Astrocyte (in vitro differentiated cells and primary cell): ENCODE results near the gene TIPIN. TPM values are rescaled to one million over a fixed set of nuclear protein-coding genes. Genes with fewer than 3 reads are reported as not detected.
A peak's percentile ranks its signal among the peaks of the same experiment; 100 is the strongest.

ENCODE experiments used
- DNase-seq: peaks from one replicate; pipeline ENCODE4 v3.0.0-alpha.2; 2010; ENCODE audit warnings: low read depth
- FAIRE-seq: peaks from 2 replicates; lab custom pipeline; 2011; peaks lifted over from hg19 to GRCh38; lab: Jason Lieb, UNC
- H2AFZ ChIP-seq: 2 replicates; pipeline ENCODE4 v1.6.0; 2012; ENCODE audit warnings: low read depth, low read length, inconsistent platforms
- H3K27ac ChIP-seq: 2 replicates; pipeline ENCODE4 v1.5.1; 2011; ENCODE audit warnings: low read depth, low read length, inconsistent platforms
- H3K27me3 ChIP-seq: 2 replicates; pipeline ENCODE4 v1.6.0; 2011; ENCODE audit warnings: low read length, inconsistent platforms; ENCODE audit not compliant: insufficient read depth
- H3K36me3 ChIP-seq: 2 replicates; pipeline ENCODE4 v1.5.1; 2011; ENCODE audit warnings: low read length, inconsistent platforms; ENCODE audit not compliant: insufficient read depth
- H3K4me1 ChIP-seq: 2 replicates; pipeline ENCODE4 v1.5.1; 2011; ENCODE audit warnings: low read length, inconsistent platforms; ENCODE audit not compliant: insufficient read depth
- H3K4me2 ChIP-seq: 2 replicates; pipeline ENCODE4 v1.6.0; 2012; ENCODE audit warnings: low read length, inconsistent platforms
- H3K4me3 ChIP-seq: 2 replicates; pipeline ENCODE4 v1.5.1; 2011; ENCODE audit warnings: low read depth, mild to moderate bottlenecking, low read length, inconsistent platforms; ENCODE audit not compliant: insufficient read depth
- H3K79me2 ChIP-seq: 2 replicates; pipeline ENCODE4 v1.6.0; 2012; ENCODE audit warnings: mild to moderate bottlenecking, low read length, inconsistent platforms; ENCODE audit not compliant: insufficient read depth
- H3K9ac ChIP-seq: 2 replicates; pipeline ENCODE4 v1.6.0; 2012; ENCODE audit warnings: mild to moderate bottlenecking, low read length, inconsistent platforms
- H3K9me3 ChIP-seq: 2 replicates; pipeline ENCODE4 v1.5.1; 2012; ENCODE audit warnings: low read depth, mild to moderate bottlenecking, low read length, inconsistent platforms; ENCODE audit not compliant: insufficient read depth
- H4K20me1 ChIP-seq: 2 replicates; pipeline ENCODE4 v1.6.0; 2012; ENCODE audit warnings: low read length, inconsistent platforms; ENCODE audit not compliant: insufficient read depth
- H3K27ac Mint-ChIP-seq: one replicate; pipeline ENCODE4 v1.8.0; 2021; ENCODE audit warnings: mild to moderate bottlenecking, mixed read lengths; ENCODE audit not compliant: unreplicated experiment
- H3K27me3 Mint-ChIP-seq: one replicate; pipeline ENCODE4 v1.8.0; 2021; ENCODE audit warnings: low read depth, mixed read lengths; ENCODE audit not compliant: unreplicated experiment
- H3K36me3 Mint-ChIP-seq: one replicate; pipeline ENCODE4 v1.8.0; 2021; ENCODE audit warnings: low read depth, mixed read lengths; ENCODE audit not compliant: unreplicated experiment
- H3K4me1 Mint-ChIP-seq: one replicate; pipeline ENCODE4 v1.8.0; 2021; ENCODE audit warnings: low read depth, mixed read lengths; ENCODE audit not compliant: unreplicated experiment
- H3K4me3 Mint-ChIP-seq: one replicate; pipeline ENCODE4 v1.8.0; 2021; ENCODE audit warnings: mild to moderate bottlenecking, moderate library complexity, mixed read lengths; ENCODE audit not compliant: unreplicated experiment
- H3K9me3 Mint-ChIP-seq: one replicate; pipeline ENCODE4 v1.8.0; 2021; ENCODE audit warnings: mild to moderate bottlenecking, mixed read lengths; ENCODE audit not compliant: unreplicated experiment
- EZH2 ChIP-seq: IDR thresholded peaks from 2 replicates; pipeline ENCODE4 v1.6.1; 2012; ENCODE audit warnings: mild to moderate bottlenecking, low read length, inconsistent platforms; ENCODE audit not compliant: insufficient read depth
- total RNA-seq: library from RNA; stranded (reverse); gene quantifications from 2 replicates; pipeline ENCODE4 v1.2.1, GENCODE V29; 2021
- TF ChIP-seq, protein P1 (sequence below): IDR thresholded peaks from 2 replicates; pipeline ENCODE4 v1.5.1; 2011; ENCODE audit warnings: low read depth, mild to moderate bottlenecking, inconsistent platforms, low read length, moderate library complexity; ENCODE audit not compliant: insufficient read depth

TIPIN gene
- total RNA-seq, 1 donor from 2014 or later = 5.6 TPM

DNA sequence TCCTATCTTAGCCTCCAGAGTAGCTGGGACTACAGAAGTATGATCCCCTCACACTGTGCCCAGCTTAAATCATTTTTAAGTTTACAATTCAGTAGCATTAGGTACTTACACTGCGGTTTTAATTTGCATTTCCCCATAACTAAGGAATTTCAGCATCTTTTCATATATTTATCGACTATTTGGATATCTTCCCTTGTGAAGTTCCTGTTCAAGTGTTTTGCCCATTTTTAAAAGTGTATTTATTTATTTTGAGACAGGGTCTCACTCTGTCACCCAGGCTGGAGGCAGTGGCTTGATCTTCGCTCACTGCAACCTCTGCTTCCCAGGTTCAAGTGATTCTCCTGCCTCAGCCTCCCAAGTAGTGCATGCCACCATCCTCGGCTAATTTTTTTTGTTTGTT is 17.7 kb upstream of the TIPIN start:
- no peak overlapping the region for H2AFZ ChIP-seq
- H3K36me3 ChIP-seq = no peaks in the 10 kb centered on the region
- H3K27ac Mint-ChIP-seq = no peak overlapping the region
- H3K36me3 Mint-ChIP-seq = no peaks in the 10 kb centered on the region
- no peak overlapping the region for H3K9ac ChIP-seq
- no peak overlapping the region for H3K4me3 Mint-ChIP-seq
- H3K4me2 ChIP-seq = no peak overlapping the region
- no peak for FAIRE-seq
- H3K4me1 ChIP-seq = peaks cover 4% of the 10 kb centered on the region
- no peaks in the 10 kb centered on the region for H3K9me3 ChIP-seq
- TF ChIP-seq, protein P1, sequence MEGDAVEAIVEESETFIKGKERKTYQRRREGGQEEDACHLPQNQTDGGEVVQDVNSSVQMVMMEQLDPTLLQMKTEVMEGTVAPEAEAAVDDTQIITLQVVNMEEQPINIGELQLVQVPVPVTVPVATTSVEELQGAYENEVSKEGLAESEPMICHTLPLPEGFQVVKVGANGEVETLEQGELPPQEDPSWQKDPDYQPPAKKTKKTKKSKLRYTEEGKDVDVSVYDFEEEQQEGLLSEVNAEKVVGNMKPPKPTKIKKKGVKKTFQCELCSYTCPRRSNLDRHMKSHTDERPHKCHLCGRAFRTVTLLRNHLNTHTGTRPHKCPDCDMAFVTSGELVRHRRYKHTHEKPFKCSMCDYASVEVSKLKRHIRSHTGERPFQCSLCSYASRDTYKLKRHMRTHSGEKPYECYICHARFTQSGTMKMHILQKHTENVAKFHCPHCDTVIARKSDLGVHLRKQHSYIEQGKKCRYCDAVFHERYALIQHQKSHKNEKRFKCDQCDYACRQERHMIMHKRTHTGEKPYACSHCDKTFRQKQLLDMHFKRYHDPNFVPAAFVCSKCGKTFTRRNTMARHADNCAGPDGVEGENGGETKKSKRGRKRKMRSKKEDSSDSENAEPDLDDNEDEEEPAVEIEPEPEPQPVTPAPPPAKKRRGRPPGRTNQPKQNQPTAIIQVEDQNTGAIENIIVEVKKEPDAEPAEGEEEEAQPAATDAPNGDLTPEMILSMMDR = no peak
- no peak for TF ChIP-seq EZH2
- H3K27ac ChIP-seq = no peak overlapping the region
- no peaks in the 10 kb centered on the region for H3K27me3 ChIP-seq
- H3K4me1 Mint-ChIP-seq = no peaks in the 10 kb centered on the region
- no peak for DNase-seq
- H3K4me3 ChIP-seq = no peak overlapping the region
- no peaks in the 10 kb centered on the region for H4K20me1 ChIP-seq
- no peaks in the 10 kb centered on the region for H3K79me2 ChIP-seq
- peaks cover 3% of the 10 kb centered on the region for H3K9me3 Mint-ChIP-seq
- no peaks in the 10 kb centered on the region for H3K27me3 Mint-ChIP-seq

DNA sequence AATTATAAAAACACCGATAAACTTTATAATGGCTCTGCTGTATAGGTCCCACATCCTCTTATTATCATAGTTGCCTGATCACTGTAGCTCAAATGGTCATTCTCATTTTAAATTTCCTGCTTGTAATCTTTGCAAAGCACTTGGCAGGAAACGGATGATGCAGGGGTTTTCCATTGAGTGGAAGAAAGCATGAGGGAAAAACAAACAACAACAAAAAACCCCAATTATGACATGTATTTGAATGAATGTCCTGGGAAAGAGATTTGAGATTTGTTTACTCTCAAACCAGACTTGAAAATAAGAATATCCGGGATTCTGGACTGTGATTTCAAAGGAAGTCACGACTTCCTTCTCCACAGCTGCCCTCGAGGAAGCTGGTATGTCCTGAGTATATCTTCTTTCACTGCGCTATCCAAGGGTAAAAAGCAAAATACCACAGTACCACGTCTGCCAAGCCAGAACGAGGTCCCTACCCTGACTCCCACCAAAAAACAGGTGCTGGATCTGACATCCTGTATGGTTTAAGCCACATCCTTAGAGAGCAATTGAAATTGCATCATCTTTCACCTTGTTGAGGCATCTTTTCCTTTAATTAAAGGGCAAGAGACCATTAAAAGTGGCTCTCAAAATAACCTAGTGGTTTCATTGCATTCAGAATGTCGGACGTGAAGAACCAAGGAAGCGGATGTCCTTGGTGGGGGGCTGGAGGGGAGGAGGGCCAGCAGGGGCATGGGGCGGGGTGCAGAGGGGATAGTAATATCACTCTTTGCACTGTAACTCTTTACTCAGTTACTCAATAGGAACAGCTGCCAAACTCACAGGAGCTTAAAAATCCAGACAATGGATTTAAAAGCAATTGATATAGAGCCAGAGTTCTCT is 13.5 kb upstream of the TIPIN start:
- Mint-ChIP-seq H3K27me3 (no peaks in the 10 kb centered on the region), H3K4me1 (no peaks in the 10 kb centered on the region), H3K36me3 (no peaks in the 10 kb centered on the region), H3K9me3 (peaks cover 3% of the 10 kb centered on the region), H3K4me3 (no peak overlapping the region), H3K27ac (peak overlapping the region; percentile 55)
- TF ChIP-seq EZH2 = no peak
- TF ChIP-seq, protein P1 = no peak
- peak overlapping the region; percentile 77 for H2AFZ ChIP-seq
- no peaks in the 10 kb centered on the region for H3K27me3 ChIP-seq
- H3K4me2 ChIP-seq = peak overlapping the region; percentile 71
- no peak overlapping the region for H3K27ac ChIP-seq
- peaks cover 4% of the 10 kb centered on the region for H3K4me1 ChIP-seq
- no peaks in the 10 kb centered on the region for H3K79me2 ChIP-seq
- FAIRE-seq = no peak
- H3K9ac ChIP-seq = peak overlapping the region; percentile 8
- H3K4me3 ChIP-seq = peak overlapping the region; percentile 16
- H4K20me1 ChIP-seq = no peaks in the 10 kb centered on the region
- DNase-seq = no peak
- H3K9me3 ChIP-seq = no peaks in the 10 kb centered on the region
- H3K36me3 ChIP-seq = no peaks in the 10 kb centered on the region

DNA sequence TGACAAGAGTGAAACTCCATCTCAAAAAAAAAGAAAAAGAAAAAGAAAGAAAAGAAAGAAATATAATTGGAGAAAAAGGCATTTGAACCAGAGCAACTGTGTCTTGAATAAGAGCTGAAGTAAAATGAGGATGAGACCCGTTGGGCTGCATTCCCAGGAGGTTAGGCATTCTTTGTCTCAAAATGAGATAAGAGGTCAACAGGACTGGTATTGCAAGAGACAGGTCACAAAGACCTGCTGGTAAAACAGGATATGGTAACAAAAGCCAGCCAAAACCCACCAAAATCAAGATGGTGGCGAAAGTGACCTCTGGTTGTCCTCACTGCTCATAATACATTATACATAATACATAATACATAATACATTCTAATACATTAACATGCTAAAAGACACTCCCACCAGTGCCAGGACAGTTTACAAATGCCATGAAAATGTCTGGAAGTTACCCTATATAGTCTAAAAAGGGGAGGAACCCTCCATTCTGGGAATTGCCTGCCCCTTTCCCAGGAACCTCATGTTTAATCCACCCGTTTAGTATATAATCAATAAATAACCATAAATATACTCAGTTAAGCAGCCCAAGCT is 8.6 kb upstream of the TIPIN start:
- Mint-ChIP-seq H3K36me3 (no peaks in the 10 kb centered on the region), H3K4me1 (no peaks in the 10 kb centered on the region), H3K4me3 (no peak overlapping the region), H3K27me3 (no peaks in the 10 kb centered on the region), H3K27ac (no peak overlapping the region), H3K9me3 (no peaks in the 10 kb centered on the region)
- Histone ChIP-seq H3K36me3 (no peaks in the 10 kb centered on the region), H4K20me1 (no peaks in the 10 kb centered on the region), H3K9ac (no peak overlapping the region), H3K4me1 (peaks cover 2% of the 10 kb centered on the region), H3K4me3 (no peak overlapping the region), H2AFZ (no peak overlapping the region), H3K27ac (no peak overlapping the region), H3K27me3 (no peaks in the 10 kb centered on the region), H3K4me2 (no peak overlapping the region), H3K79me2 (no peaks in the 10 kb centered on the region), H3K9me3 (no peaks in the 10 kb centered on the region)
- TF ChIP-seq, protein P1 = no peak
- TF ChIP-seq EZH2 = no peak
- no peak for FAIRE-seq
- no peak for DNase-seq
